ENCODE results near the gene NUP210.

Gene NUP210

DNA sequence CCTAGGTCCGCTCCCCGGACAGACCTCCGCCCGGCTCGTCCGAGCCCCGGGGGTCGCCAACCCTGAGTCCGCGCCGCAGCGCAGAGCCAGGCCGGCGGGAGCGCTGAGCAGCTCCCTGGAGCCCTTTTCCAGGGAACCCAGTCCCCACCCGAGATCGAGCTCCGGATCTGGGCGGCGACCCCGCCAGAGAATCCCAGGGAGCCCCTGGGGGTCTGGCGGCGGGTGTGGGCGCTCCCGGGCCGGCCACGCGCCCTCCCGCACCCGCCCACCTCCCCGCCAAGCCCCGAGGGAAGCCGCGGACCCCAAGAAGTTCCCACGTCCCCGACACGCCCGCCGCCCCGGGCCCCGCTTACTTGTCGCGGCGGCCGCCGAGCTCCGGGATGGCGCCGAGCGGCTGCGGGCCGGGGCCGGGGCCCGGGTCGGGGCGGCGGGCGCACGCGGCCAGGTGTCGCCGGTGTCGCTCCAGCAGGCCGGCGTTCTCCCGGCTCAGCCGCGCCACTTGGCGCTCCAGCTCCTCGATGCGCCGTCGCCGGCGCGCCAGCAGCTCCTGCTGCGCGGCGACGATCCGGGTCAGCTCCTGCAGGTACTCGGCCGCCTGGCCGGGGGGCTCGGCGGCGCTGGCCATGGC is 137.7 kb downstream of the NUP210 start:
- no peak for DNase-seq
- H3K27me3 ChIP-seq (replicated peaks), result peaks cover 23% of the 10 kb centered on the region
- H3K27ac ChIP-seq, result no peak overlapping the region
- in situ Hi-C loops (cut with HindIII; ENCODE audit: low pct_ligation_motif_present, low sequenced_read_pairs), result no loop called here
- TF ChIP-seq CTCF (IDR thresholded peaks at IDR 0.05; ENCODE audit: low read depth, low read length, missing control alignments), result no peak
- H3K4me3 ChIP-seq (ENCODE audit: low read depth, low read length), result no peak overlapping the region
- no peaks in the 10 kb centered on the region for H3K36me3 ChIP-seq (replicated peaks)

DNA sequence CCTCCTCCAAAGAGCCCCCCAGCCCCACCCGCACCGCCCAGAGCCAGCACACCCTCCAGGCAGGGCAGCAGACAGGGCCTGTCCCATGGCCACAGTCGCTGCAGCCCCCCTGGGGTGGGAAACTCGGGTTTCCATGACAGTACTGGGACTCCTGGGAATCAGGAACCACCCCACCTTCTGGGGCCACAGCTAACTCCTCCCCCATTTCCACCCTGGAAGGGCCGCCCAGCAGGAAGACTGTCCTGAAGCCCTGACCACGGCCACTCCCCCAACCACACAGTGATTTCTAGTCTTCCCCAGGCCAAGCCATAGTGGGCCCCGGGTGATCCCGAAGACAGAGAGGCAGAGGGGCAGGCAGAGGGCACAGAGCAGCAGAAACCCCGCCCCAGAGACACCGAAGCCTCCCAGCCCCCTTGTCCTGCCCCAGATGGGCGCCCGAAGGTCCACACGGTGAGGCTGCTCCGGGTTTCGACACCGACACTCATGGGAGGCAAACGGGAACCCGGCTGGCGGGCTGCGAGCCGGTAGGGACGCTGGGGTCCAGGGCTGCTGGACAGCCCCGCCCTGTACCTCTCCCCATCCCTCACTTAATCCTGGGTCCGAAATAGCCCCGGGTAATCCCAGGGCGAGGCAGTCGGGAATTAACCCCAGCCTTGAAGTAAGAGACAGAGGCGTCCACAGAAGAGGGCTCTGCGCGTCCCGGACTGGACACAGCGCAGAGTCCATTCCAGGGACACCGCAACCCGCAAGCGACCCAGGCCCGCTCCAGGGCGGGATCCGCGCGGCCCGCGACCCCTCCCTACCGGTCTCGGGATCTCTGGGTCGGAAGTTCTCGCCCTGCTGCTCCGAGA is 138.4 kb downstream of the NUP210 start:
- TF ChIP-seq CTCF (IDR thresholded peaks at IDR 0.05; ENCODE audit: low read depth, low read length, missing control alignments), result no peak
- in situ Hi-C loops (cut with HindIII; ENCODE audit: low pct_ligation_motif_present, low sequenced_read_pairs), result no loop called here
- Histone ChIP-seq H3K4me3 (ENCODE audit: low read depth, low read length) (no peak overlapping the region), H3K36me3 (replicated peaks) (no peaks in the 10 kb centered on the region), H3K27me3 (replicated peaks) (peaks cover 24% of the 10 kb centered on the region), H3K27ac (no peak overlapping the region)
- DNase-seq, result no peak

DNA sequence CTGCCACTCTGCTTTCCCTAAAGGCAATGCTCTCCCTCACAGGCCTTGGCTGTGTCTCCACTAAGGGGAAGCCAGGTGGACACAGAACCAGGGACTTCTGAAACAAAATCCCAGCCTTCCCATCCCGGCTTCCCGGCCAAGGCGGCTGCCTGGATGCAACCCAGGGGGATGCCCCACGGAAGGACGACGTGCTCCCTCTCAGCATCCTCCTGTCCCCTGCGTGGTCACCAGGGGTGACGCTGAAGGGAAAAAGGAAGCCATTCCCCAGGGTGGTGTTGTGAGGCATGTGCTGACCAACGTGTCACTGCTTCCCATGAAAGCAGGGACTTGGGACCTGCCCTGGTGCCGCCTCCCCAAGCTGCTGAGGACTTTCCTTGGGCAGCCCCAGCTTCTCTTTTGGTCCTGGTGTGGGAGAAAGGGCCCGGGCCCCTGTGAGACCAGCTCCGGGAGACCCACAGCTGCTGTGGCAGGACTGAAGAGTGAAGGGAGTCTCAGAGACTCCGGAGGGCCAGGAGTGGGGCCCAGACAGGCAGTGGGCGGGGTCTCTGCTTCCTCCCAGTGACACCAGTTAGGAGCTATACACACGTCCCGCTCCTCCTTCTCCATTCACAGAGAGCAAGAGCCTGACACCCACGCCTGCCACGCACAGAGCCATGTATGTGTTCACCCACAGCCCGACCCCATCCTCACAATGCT is 139.2 kb downstream of the NUP210 start:
- TF ChIP-seq CTCF (IDR thresholded peaks at IDR 0.05; ENCODE audit: low read depth, low read length, missing control alignments), result no peak
- no peaks in the 10 kb centered on the region for H3K36me3 ChIP-seq (replicated peaks)
- H3K4me3 ChIP-seq (ENCODE audit: low read depth, low read length), result no peak overlapping the region
- peaks cover 26% of the 10 kb centered on the region for H3K27me3 ChIP-seq (replicated peaks)
- in situ Hi-C loops (cut with HindIII; ENCODE audit: low pct_ligation_motif_present, low sequenced_read_pairs), result no loop called here
- DNase-seq, result no peak
- H3K27ac ChIP-seq, result no peak overlapping the region

GRCh38 chr3:13280122-13280790 is 139.9 kb downstream of the NUP210 start:
- TF ChIP-seq CTCF (IDR thresholded peaks at IDR 0.05; ENCODE audit: low read depth, low read length, missing control alignments), result no peak
- H3K36me3 ChIP-seq (replicated peaks), result no peaks in the 10 kb centered on the region
- H3K27ac ChIP-seq, result no peak overlapping the region
- peaks cover 26% of the 10 kb centered on the region for H3K27me3 ChIP-seq (replicated peaks)
- DNase-seq, result no peak
- H3K4me3 ChIP-seq (ENCODE audit: low read depth, low read length), result no peak overlapping the region
- in situ Hi-C loops (cut with HindIII; ENCODE audit: low pct_ligation_motif_present, low sequenced_read_pairs), result no loop called here

- in situ Hi-C loops (cut with HindIII; ENCODE audit: low pct_ligation_motif_present, low sequenced_read_pairs), result no loop called here
- H3K27me3 ChIP-seq (replicated peaks), result peaks cover 26% of the 10 kb centered on the region
- no peak for TF ChIP-seq CTCF (IDR thresholded peaks at IDR 0.05; ENCODE audit: low read depth, low read length, missing control alignments)
Measured at GRCh38 chr3:13279532-13279910, 140.6 kb downstream of the NUP210 start.

More at GRCh38 chr3:13279532-13279910, 140.6 kb downstream of the NUP210 start:
- Histone ChIP-seq H3K36me3 (replicated peaks) (no peaks in the 10 kb centered on the region), H3K4me3 (ENCODE audit: low read depth, low read length) (no peak overlapping the region), H3K27ac (no peak overlapping the region)
- no peak for DNase-seq

Data from brain microvascular endothelial cell (primary cell).